ENCODE results near the gene IRX4. TPM values are rescaled to one million over a fixed set of nuclear protein-coding genes. Genes with fewer than 3 reads are reported as not detected.

IRX4 gene
- polyA plus RNA-seq, 1 donor, result not detected

DNA sequence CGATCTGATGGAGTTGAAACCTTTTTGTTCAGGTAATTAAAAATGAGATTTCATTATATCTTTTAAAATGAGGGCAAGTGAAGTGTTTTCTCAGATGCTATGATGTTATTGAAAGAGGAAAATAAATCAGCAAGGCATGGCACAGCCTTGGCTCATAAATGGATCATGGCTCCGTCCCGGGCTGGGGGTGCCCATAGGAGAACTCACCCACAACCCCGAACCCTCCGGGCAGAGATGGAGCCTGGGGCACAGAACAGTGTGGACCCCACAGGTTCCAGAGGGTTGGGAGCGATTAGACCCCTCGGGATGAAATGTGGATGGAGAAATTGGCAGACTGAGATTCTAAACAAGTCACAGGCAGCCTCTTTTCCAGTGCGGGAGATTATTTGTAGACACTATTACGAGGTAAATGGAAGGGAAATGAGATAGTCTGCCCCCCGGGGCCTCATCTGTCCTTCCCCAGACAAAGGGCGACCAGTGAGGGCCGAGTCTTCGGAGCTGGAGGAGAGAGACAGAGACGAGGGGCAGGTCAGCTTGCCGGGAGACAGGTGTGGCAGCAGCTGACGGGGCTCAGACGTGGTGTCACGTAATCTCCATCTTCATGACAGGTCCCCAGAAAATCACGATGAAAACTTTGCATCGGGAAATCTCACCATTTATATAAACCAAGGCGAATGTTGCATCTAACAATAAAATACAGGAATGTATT is 47.9 kb downstream of the IRX4 start:
- peaks cover 61% of the 10 kb centered on the region for H3K27me3 ChIP-seq (ENCODE audit: control insufficient read depth, insufficient read depth, low read length)
- no peak overlapping the region for H3K4me3 ChIP-seq (ENCODE audit: low read length)
- WGBS (ENCODE audit: insufficient coverage, low lambda C conversion rate), result 100% methylated on average over 1 of the region's 21 CpGs
- H3K36me3 ChIP-seq (ENCODE audit: control insufficient read depth, insufficient read depth, low read length), result no peaks in the 10 kb centered on the region
- H3K9me3 ChIP-seq (ENCODE audit: control insufficient read depth, low read depth, low read length), result no peaks in the 10 kb centered on the region
- no peaks in the 10 kb centered on the region for H3K4me1 ChIP-seq (ENCODE audit: control insufficient read depth, insufficient read depth, low read length)
- no peak overlapping the region for H3K27ac ChIP-seq (ENCODE audit: low read length)
- no peak for DNase-seq

- Histone ChIP-seq H3K4me3 (ENCODE audit: low read length) (no peak overlapping the region), H3K36me3 (ENCODE audit: control insufficient read depth, insufficient read depth, low read length) (no peaks in the 10 kb centered on the region), H3K27me3 (ENCODE audit: control insufficient read depth, insufficient read depth, low read length) (peaks cover 55% of the 10 kb centered on the region), H3K27ac (ENCODE audit: low read length) (no peak overlapping the region), H3K4me1 (ENCODE audit: control insufficient read depth, insufficient read depth, low read length) (no peaks in the 10 kb centered on the region), H3K9me3 (ENCODE audit: control insufficient read depth, low read depth, low read length) (no peaks in the 10 kb centered on the region)
- WGBS (ENCODE audit: insufficient coverage, low lambda C conversion rate), result 50% methylated on average over 2 of the region's 22 CpGs
- DNase-seq, result no peak
Observed at GRCh38 chr5:1834022-1834551, 48.6 kb downstream of the IRX4 start.

- H3K27ac ChIP-seq (ENCODE audit: low read length), result no peak overlapping the region
- no peaks in the 10 kb centered on the region for H3K4me1 ChIP-seq (ENCODE audit: control insufficient read depth, insufficient read depth, low read length)
- H3K27me3 ChIP-seq (ENCODE audit: control insufficient read depth, insufficient read depth, low read length), result peaks cover 53% of the 10 kb centered on the region
- no peaks in the 10 kb centered on the region for H3K9me3 ChIP-seq (ENCODE audit: control insufficient read depth, low read depth, low read length)
- DNase-seq, result no peak
- no peaks in the 10 kb centered on the region for H3K36me3 ChIP-seq (ENCODE audit: control insufficient read depth, insufficient read depth, low read length)
- H3K4me3 ChIP-seq (ENCODE audit: low read length), result no peak overlapping the region
- WGBS (ENCODE audit: insufficient coverage, low lambda C conversion rate), result no CpG with 5 or more reads among the region's 16 CpGs
Observed at GRCh38 chr5:1833264-1834021, 49.3 kb downstream of the IRX4 start.

DNA sequence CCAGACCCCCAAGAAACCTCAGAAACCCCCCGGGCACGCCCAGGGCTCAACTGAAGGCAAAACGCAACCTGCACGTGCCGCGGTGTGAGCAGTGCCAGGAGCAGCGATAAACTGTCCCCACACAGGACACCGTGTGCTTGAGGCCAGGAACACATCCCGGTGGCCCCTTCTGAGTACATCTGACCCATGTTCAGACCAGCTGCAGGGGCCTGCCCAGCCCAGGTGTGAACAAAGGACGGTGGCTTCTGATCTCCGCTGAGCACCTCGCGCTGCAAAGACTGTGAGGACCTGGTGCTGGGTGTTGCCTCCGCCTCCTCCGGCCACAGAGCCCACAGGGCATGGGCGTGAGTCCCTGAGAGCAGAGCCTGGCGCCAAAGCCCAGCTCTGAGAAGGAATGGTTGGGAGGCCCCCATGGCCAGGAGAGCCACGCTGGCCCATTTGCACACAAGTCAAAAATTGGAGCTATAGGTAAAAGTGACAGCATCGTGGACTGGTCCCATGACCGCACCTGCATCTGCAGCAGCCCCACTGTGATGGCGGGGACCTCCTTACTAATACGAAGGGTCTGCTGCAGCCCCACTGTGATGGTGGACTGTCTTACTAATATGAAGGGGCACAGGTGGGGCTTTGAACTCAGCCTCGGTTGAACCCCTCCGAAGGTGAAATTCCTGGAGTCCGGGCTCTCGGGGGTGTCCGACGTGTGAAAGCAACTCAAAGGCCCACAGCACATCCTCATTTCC is 50.0 kb downstream of the IRX4 start:
- H3K36me3 ChIP-seq (ENCODE audit: control insufficient read depth, insufficient read depth, low read length), result no peaks in the 10 kb centered on the region
- peaks cover 5% of the 10 kb centered on the region for H3K9me3 ChIP-seq (ENCODE audit: control insufficient read depth, low read depth, low read length)
- H3K4me1 ChIP-seq (ENCODE audit: control insufficient read depth, insufficient read depth, low read length), result no peaks in the 10 kb centered on the region
- no peak overlapping the region for H3K4me3 ChIP-seq (ENCODE audit: low read length)
- peaks cover 49% of the 10 kb centered on the region for H3K27me3 ChIP-seq (ENCODE audit: control insufficient read depth, insufficient read depth, low read length)
- no CpG with 5 or more reads among the region's 28 CpGs for WGBS (ENCODE audit: insufficient coverage, low lambda C conversion rate)
- H3K27ac ChIP-seq (ENCODE audit: low read length), result no peak overlapping the region
- DNase-seq, result no peak

GRCh38 chr5:1831677-1832313 is 50.9 kb downstream of the IRX4 start:
- no peak for DNase-seq
- peaks cover 5% of the 10 kb centered on the region for H3K9me3 ChIP-seq (ENCODE audit: control insufficient read depth, low read depth, low read length)
- no peak overlapping the region for H3K4me3 ChIP-seq (ENCODE audit: low read length)
- no CpG with 5 or more reads among the region's 14 CpGs for WGBS (ENCODE audit: insufficient coverage, low lambda C conversion rate)
- no peak overlapping the region for H3K27ac ChIP-seq (ENCODE audit: low read length)
- H3K27me3 ChIP-seq (ENCODE audit: control insufficient read depth, insufficient read depth, low read length), result peaks cover 46% of the 10 kb centered on the region
- no peaks in the 10 kb centered on the region for H3K4me1 ChIP-seq (ENCODE audit: control insufficient read depth, insufficient read depth, low read length)
- no peaks in the 10 kb centered on the region for H3K36me3 ChIP-seq (ENCODE audit: control insufficient read depth, insufficient read depth, low read length)

DNA sequence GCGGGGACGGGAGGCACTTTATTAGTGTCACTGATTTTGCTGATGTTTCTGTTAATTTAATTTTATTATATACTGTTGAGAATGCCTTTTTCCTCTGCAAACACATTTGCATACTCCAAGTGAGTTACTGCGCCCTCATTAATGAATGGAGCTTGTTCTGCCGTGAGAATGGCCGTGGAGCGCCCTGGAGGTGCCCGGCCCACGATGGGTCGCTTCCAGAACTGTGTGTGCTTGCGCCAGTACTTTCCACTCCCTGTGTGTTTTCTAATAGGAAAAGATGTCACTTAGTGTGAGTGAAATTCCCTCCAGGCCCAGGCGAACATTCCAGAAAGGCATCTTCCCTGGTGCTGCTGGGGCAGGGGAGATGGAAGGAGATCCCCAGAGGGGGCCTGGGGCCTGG is 51.5 kb downstream of the IRX4 start:
- H3K4me3 ChIP-seq (ENCODE audit: low read length), result no peak overlapping the region
- H3K27me3 ChIP-seq (ENCODE audit: control insufficient read depth, insufficient read depth, low read length), result peaks cover 41% of the 10 kb centered on the region
- no peak for DNase-seq
- H3K36me3 ChIP-seq (ENCODE audit: control insufficient read depth, insufficient read depth, low read length), result no peaks in the 10 kb centered on the region
- peaks cover 5% of the 10 kb centered on the region for H3K9me3 ChIP-seq (ENCODE audit: control insufficient read depth, low read depth, low read length)
- 96% methylated on average over 5 of the region's 11 CpGs for WGBS (ENCODE audit: insufficient coverage, low lambda C conversion rate)
- no peaks in the 10 kb centered on the region for H3K4me1 ChIP-seq (ENCODE audit: control insufficient read depth, insufficient read depth, low read length)
- H3K27ac ChIP-seq (ENCODE audit: low read length), result no peak overlapping the region

DNA sequence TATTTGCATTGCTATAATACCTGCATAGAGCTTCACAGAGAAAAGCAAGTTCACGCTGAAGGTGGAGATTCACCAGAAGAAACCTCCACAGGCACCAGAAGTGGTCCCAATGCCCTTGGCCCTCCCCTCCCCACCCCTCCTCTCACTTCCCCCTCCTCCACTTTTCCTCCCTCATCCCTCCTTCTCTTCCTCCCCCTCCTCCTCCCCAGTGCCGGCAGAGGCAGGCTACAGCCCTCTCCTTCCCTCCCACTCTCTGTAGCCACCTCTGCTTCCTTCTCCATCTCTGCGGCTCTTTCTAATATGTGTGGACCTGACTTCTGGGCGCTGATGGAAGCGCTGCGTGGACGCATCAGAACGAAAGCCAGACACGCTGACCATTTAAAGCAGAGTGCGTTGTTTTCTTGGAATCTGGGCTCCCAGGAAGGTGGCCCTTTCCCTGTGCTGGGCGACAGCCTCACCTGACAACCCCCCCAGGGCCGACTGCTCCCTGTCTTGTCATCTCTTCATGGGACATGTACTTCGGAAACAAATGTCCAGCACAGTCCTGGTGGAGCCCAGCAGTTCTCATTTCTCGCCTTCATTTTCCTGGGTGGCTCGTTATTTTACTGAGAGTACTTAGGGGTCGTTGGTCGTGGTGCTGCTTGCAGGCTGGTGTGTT is 52.0 kb downstream of the IRX4 start:
- no CpG with 5 or more reads among the region's 17 CpGs for WGBS (ENCODE audit: insufficient coverage, low lambda C conversion rate)
- Histone ChIP-seq H3K27me3 (ENCODE audit: control insufficient read depth, insufficient read depth, low read length) (peaks cover 41% of the 10 kb centered on the region), H3K9me3 (ENCODE audit: control insufficient read depth, low read depth, low read length) (peaks cover 5% of the 10 kb centered on the region), H3K4me3 (ENCODE audit: low read length) (no peak overlapping the region), H3K27ac (ENCODE audit: low read length) (no peak overlapping the region), H3K36me3 (ENCODE audit: control insufficient read depth, insufficient read depth, low read length) (no peaks in the 10 kb centered on the region), H3K4me1 (ENCODE audit: control insufficient read depth, insufficient read depth, low read length) (no peaks in the 10 kb centered on the region)
- DNase-seq, result no peak

- WGBS (ENCODE audit: insufficient coverage, low lambda C conversion rate), result no CpG with 5 or more reads among the region's 39 CpGs
- H3K4me3 ChIP-seq (ENCODE audit: low read length), result no peak overlapping the region
- peak in 1 of 2 donors; percentile 11 for DNase-seq
Observed at GRCh38 chr5:1827886-1828397, 54.8 kb downstream of the IRX4 start.

More at GRCh38 chr5:1827886-1828397, 54.8 kb downstream of the IRX4 start:
- no peak overlapping the region for H3K27ac ChIP-seq (ENCODE audit: low read length)
- H3K27me3 ChIP-seq (ENCODE audit: control insufficient read depth, insufficient read depth, low read length), result peaks cover 17% of the 10 kb centered on the region
- H3K9me3 ChIP-seq (ENCODE audit: control insufficient read depth, low read depth, low read length), result peaks cover 5% of the 10 kb centered on the region
- peaks cover 7% of the 10 kb centered on the region for H3K36me3 ChIP-seq (ENCODE audit: control insufficient read depth, insufficient read depth, low read length)
- no peaks in the 10 kb centered on the region for H3K4me1 ChIP-seq (ENCODE audit: control insufficient read depth, insufficient read depth, low read length)
